ELF-1 (cell line): Measurements from ENCODE around the gene DGCR2.

Source experiments
- DNase-seq: peaks from one replicate; pipeline ENCODE4 v3.0.0-alpha.2; 2016; ENCODE audit warnings: low read depth, low spot score

The DGCR2 gene

DNA sequence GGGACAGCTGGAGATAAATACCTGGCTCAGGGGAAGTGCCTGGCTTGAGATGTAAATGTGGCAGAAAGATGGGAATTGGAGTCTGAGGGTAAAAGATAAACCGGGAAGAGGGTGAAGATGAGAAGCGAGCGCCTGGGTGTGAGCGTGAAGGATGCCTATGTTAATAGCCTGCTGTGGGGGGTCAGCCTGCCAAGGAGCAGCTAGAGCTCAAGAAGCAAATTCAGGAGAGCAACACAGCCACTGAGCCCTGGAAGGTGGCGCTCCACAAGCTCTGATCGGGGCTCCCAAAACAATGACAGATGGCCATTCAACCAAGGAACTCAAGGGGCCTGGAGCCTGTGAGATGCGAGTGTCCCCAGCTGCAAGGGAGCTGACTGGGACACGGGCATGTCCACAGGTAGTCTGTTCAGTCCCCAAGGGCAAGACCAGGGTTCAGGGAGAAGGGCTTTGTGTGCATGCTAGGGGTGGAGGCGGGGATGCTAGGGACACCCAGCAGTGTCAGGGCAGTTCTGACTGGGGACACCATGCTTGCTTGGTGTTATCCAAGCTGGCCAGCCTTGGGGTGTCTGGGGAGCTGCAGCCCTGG lies 25.1 kb upstream of the DGCR2 start:
- DNase-seq = peak; percentile 20

DNA sequence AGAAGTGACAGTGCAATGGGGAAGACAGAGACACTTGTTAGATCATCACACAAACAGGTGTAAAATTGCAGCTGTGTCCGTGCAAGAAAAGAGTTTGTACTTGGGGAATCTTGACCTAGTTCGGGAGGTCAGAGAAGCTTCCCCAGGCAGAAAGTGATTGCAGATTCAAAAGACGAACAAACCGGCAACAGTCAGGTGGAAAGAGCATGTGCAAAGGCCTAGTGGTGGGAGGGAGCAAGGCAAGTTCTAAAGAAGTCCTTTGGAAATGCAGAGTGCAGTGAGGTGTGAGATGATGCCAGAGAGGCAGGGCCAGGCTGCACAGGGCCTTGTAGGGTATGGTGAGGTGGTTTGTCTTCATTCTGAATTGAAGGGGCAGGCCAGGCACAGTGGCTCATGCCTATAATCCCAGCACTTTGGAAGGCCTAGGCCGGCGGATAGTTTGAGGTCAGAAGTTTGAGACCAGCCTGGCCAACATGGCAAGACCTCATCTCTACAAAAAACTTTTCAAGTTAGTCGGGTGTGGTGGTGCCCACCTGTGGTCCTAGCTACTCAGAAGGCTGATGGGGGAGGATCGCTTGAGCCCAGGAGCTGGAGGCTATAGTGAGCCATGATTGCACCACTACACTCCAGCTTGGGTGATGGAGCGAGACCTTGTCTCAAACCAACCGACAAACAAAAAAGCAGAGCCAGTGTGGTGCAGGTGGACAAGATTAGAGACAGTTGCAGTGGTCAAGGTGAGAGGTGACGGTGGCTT lies 24.2 kb upstream of the DGCR2 start:
- no peak for DNase-seq

DNA sequence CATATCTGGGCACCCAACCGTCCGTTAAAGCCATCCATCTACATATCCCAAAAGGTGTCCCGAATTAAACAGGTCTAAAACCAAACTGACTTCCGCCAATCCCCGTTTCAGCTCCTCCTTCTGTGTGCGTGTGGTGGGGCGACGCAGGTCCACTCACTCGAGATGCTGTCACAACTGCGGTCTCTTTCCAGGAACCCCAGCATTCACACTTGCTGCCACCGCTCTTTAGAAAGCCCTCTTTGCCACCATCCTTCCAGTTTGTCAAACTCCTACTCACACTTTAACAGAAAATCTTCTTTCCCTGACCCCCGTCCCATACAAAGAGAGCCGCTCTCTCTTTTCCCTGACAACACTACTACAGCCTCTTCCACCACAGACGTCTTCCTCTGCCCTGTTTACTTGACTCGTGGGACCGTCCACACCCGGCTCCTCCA lies 21.8 kb upstream of the DGCR2 start:
- no peak for DNase-seq

DNA sequence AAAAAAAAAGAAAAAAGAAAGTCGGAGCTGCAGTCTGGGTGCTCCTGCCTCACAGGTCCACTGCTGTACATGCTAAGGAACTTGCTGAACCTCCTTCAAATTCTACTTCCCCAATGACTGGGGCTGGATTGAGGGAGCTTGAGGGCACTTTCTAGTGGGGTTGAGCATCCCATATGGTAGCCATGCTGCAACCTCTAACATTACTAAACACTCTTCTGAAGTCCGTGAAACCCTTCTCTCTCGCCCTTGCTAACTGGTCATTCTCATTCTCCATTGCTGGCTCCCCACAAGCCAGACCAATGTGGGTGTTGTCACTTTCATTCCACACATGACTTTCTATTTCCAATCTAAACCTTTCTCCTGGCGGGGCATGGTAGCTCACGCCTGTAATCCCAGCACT lies 21.0 kb upstream of the DGCR2 start:
- no peak for DNase-seq

DNA sequence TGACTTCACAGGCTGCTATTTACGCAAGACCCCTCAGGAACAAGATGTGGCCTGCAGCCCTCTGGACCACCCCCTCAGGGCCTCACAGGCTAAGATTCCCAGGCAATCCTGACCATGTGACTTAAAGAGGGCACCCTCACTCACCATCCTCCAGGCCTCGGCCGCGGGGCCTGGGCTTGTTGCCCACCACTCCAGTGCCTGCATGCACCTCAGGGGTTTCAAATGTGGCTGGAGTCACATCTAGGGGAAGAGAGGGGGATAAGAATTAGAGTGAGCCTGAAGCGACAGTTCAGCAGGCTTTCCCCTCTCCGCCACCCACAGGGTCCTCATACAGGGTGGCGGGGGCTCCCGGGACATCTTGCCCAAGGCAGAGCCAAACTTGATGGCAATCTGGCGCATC lies 20.2 kb upstream of the DGCR2 start:
- DNase-seq = no peak

DNA sequence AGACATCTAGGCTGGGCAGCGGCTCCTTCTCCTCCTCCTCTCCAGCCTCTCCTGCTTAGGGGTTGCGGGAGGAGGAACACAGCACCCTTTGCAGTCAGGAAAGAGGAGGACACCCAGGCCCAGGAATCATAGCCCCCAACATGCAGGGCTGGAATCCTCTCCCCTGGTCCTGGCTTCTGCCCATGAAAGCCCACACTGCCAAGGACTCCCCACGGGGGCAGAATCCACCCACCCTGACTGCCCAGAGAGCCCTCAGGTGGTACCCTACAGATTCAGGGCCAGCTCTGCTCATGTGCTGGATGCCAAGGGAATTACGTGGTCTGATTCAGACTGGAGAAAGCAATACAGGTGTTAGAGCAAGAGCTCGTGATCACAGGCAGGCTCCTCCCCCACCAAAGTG lies 17.8 kb upstream of the DGCR2 start:
- DNase-seq = no peak

DNA sequence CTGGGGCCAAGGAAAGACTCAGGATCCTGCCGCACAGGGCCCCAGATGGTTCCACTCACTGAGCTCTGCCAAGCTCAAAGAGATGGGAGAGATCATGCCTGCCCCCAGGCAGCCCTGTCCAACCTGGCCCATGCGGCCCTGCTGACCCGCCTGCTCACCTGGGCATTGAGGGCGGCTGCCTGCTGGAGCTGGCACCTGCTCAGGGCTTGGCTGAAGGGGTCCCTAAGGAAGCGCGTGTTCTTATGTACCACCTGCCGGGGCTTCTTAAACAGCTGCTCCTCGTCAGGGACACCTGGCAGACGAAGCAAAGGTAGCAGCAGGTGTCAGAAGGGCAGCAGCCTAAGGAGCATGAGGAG lies 16.8 kb upstream of the DGCR2 start:
- DNase-seq = no peak

DNA sequence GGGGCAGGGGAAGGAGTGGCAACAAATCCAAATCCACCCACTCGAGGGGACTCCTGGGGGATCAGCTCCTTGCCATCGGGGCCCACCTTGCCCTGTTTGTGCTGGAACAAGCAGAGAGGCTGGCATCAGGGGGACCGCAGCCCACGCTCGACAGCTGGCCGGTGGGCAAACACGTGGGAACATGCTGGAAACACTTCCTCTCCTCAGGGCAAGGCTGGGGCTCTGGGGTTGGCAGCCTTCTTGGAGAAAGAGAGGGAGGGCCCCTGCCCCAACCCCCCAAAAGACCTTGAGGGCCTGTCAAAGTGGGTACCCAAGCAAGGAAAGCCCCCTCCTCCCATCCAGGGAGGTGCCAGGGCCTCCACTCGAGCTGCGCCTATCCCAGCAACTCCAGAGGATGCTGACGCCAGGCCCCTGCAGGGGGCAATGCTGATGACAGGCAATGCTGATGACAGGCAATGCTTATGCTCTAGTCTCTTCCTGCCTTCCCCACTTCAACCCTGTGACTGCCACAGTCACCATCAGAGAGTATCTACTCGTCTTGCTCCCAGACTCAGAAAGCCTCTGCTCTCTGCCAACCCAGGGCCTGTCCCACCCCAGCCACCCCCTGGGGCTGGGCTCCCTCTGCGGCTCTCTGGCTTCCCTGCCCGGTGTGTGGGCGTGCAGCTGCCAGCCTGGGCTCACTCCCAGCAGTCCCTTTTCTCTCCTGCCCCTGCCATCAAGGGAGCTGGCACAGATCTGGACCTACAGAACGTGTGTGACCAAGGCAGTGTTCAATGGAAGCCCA lies 16.2 kb upstream of the DGCR2 start:
- DNase-seq = no peak

DNA sequence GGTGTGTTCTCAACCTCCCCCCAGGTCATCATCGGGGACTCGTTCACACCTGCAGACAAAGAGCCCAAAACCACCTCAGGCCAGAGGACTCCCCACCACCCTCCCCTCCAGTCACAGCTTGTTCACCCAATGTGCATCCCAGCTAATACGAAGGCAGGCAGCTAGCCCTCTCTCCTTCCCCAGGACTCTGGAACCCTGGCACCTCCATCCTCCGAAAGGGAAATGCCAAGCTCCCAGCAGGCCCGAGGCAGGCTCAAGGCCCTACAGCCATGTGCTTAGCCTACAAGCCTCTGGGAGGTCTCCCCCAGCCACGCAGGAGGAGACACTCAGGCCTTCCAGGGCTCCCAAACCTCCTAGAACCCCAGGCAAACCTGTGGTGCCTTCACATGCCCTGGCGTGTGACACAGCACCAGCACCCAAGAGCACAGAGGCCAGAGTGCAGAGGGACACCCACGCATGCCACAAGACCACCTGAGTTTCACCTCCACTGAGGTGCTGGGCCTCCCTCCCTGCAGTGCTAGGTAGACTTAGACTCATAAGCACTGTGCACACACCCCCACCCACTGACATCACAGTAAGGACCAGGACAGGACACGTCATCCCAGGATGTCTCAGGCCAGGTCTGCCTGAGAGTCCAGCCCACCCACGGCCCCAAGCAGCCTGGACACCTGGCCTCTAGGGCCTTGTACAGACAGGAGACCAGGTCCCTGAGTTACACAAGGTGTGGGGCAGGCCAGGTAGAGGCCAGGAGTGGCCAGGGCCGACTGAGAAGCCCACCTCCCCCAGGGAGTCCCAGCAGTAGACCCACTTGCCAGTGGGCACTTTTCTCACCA lies 15.4 kb upstream of the DGCR2 start:
- DNase-seq = no peak

DNA sequence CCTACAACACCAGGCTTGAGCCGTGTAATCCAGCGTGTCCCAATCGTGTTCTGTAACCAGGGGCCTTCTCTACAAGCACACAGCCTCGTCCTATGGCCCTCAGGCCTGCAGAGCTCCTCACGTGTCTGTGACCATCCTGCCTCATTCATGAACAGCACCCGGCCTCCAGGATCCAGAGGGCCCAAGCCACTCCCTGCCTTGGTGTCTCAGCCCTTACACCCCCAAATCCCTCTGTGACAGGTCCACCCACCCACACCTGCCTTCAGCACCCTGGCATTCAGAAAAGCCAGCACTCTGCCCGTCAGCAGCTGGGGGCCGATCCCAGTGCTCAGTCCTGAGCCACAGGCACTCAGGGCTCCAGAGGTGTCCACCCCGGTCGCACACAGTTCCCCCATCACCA lies 14.7 kb upstream of the DGCR2 start:
- DNase-seq = no peak

DNA sequence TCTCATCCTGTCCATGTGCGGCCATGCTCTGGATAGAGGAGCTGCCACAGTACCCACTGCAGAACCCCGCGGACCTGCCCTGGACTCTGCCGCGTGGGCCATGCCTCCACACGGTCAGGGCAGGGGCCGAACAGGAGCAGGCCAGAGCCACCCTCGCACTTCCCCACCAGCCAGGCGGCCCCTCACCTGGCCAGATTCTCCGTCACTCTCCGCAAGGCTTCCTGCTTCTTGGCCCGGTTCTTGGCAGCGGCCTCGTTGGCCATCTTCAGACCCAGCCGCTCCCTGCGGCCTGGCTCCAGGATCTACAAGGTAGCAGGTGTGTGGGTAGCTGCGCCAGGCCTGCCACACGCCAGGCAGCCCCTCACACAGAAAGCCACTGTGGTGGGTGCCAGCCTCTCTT lies 12.7 kb upstream of the DGCR2 start:
- no peak for DNase-seq

DNA sequence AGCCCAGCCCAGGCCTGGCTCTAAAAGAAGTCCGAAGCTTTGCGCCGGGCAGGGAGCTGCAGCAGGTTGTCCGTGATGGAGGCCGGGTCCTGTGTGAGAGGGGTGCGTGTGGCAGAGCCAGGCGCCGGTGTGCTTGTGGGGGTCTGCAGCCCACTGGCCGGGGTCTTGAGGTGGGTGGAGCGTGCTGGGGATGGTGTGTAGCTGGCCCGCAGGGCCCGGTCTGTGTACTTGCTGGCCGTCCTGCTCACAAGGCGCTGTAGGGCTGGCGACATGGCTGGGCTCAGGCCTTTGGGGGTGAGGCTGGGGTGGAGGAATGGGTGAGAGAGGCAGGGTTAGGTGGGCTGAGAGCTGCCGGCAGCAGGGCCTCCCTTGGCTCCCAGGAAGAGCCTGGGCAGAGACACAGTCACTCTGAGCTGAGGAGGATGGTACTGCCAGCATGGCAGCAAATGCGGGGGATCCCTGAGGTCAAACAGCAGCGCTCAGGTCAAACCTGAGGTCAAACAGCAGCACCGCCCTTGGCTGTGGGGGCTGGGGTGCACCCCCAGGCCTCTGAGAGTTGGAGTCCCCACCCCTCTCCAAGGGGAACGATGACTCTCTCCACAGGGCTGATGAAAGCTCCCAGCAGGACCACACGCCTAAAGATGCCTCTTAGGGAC lies 12.1 kb upstream of the DGCR2 start:
- no peak for DNase-seq

DNA sequence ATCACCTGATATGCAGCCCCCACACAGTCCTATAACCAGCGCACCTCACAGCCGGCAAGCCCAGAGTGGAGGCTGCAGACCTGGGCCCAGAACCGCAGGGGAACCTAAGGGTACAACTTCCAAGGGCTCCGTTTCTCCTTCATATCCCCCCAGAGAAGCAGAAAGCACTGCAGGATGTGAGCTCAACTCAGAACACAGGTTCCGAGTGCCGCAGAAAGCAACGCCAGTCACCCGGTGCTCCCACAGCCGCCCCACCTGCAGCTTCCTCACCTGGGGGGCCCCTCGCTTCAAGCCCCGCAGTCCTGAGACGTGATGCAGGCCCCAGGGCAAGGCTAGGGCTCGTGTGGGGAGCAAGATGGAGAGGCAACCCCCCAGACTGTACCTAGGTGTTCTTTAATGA lies 11.3 kb upstream of the DGCR2 start:
- no peak for DNase-seq

DNA sequence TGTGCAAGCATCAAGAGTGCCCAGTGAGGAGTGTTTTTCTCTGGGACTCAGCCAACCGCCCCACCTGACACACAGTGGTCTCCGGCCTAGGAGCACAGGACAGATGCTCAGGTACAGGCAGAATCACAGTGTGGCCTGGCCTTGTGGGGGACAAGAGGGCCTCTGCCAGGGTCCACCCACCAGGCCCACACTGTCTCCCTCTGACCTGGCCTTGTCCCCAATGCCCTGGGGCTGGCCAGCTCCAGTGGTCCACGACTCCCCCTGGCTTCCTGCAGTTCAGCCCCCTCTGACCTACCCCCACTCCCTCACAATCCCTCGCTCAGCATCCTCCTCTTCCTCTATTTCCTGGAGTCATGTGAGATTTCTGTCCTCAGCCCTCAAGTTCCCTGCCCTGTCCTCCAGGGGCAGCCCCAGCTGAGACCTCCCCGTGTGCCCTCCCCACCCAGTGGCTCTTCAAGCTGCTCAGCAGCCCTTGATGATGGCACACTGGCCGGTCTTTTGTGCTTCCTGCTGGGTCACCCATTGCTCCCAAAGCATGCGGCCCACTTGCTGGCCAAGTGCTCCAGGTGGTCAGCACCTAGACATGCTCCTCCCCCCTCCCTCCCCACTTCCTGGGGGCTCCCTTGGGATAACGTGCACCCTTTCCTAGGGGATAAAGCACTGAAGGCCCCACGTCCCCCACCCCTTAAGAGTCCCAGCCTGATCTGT lies 10.6 kb upstream of the DGCR2 start:
- no peak for DNase-seq

DNA sequence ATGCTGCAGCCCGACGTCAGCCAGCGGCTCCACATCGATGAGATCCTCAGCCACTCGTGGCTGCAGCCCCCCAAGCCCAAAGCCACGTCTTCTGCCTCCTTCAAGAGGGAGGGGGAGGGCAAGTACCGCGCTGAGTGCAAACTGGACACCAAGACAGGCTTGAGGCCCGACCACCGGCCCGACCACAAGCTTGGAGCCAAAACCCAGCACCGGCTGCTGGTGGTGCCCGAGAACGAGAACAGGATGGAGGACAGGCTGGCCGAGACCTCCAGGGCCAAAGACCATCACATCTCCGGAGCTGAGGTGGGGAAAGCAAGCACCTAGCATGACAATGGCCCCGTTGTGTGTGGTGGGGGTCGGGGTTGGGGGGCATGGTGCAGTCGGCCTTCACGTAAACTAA lies 9.9 kb upstream of the DGCR2 start:
- DNase-seq = no peak

DNA sequence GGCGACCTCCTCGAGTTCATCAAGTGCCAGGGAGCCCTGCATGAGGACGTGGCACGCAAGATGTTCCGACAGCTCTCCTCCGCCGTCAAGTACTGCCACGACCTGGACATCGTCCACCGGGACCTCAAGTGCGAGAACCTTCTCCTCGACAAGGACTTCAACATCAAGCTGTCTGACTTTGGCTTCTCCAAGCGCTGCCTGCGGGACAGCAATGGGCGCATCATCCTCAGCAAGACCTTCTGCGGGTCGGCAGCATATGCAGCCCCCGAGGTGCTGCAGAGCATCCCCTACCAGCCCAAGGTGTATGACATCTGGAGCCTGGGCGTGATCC lies 9.4 kb upstream of the DGCR2 start:
- DNase-seq = no peak

DNA sequence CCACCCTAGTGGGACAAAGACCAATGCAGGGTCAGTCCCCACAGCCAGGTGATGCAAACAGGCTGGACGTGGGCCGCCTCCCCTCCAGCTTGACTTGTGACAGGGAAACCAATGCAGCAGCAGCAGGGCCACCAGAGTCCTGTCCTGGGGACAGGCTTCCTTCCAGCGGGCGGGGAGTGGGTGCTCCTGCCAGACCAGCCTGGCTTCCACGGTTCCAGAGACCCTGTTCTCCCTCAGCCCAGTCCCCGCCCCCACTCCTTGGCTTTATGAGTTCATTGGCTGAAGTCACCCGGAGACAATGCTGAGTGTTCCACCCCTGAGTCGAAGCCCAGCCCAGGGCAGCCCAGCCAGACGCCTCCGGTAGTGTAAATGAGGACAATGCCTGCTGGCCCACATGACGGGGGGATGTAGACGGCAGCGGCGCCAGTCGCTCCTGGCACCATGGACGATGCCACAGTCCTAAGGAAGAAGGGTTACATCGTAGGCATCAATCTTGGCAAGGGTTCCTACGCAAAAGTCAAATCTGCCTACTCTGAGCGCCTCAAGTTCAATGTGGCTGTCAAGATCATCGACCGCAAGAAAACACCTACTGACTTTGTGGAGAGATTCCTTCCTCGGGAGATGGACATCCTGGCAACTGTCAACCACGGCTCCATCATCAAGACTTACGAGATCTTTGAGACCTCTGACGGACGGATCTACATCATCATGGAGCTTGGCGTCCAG lies 8.9 kb upstream of the DGCR2 start, which contains the start of gene TSSK2:
TSSK2 (plus strand) TSS at position 350 of the 726 bp plus-strand sequence; CDS start at position 442, 92 bp downstream.
- peak; percentile 46 for DNase-seq

DNA sequence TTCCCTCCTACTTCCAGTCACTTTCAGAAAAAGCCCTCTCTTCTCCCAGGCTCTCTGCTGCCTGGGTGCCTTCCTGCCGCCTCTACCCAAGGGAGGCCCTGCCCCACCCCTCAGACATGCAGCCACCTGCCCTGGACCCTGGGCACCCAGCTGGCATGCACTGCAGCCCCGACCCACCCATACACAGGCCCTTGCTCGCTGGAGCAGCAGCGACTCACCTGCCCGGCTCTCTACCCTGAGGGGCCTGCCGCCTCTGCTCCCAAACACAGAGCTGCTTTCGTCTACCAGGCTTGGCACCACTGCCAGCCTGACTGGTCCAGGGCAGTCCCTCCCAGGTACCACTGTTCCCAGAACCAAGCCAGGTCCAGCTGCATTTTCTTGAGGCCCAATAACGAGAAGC lies 7.7 kb upstream of the DGCR2 start:
- no peak for DNase-seq

DNA sequence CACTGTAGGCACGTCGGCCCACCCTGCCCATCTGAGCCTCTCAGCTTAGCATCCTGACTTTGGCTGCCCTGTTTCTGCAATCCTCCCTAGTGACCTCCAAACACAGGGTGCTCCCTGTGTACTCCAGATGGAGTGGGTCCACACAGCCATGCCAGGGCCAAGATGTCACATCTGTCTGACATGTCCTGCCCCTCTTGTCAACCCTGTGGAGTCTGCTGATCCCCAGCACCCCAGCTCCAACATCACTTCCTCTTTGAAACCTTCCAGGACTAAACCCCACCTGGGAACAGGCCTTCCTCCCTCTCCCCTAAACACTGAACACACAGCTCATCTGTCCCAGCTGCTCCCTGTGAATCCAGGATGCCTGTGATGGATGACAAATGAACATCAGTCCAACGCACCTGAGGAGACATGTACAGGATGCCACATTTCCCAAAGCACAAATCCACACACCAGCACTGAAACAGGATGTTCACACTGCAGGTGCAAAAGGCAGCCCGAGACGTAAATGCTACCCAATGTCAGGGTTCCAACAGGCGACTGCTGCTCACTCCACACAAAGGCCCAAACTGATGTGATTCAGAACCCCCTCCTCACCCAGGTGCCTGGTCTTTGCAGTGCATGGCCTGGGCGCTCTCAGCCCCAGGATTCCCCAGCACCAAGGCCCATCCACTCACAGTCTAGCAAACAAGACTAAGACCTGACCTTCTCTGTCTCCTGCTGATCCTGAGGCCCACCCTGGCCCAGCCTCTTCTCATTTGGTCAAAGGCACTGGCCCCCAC lies 6.9 kb upstream of the DGCR2 start:
- DNase-seq = no peak
